SH-SY5Y (cell line): ENCODE data around the gene SLC39A2.

ENCODE experiments used
- GATA2 ChIP-seq: IDR thresholded peaks from 2 replicates; pipeline ENCODE4 v1.6.1; 2011; ENCODE audit warnings: mild to moderate bottlenecking, low read depth, low read length
- GATA3 ChIP-seq: IDR thresholded peaks from 2 replicates; pipeline ENCODE4 v1.6.1; 2011; ENCODE audit warnings: low read depth, mild to moderate bottlenecking, low read length, moderate library complexity

Gene SLC39A2

GRCh38 chr14:21043974-21044618 is 45.0 kb downstream of the SLC39A2 start:
- TF ChIP-seq GATA3: peak; percentile 56; the same call in 1 of the 2 replicates
- peak; percentile 90 for TF ChIP-seq GATA2

- TF ChIP-seq GATA2: no peak
These were observed 48.3 kb downstream of the SLC39A2 start for GRCh38 chr14:21047378-21047781.

GRCh38 chr14:21048638-21049037 is 49.5 kb downstream of the SLC39A2 start:
- no peak for TF ChIP-seq GATA2
- no peak for TF ChIP-seq GATA3

- TF ChIP-seq GATA2 (no peak), GATA3 (no peak)
These were observed 50.2 kb downstream of the SLC39A2 start for GRCh38 chr14:21049271-21049673.

DNA sequence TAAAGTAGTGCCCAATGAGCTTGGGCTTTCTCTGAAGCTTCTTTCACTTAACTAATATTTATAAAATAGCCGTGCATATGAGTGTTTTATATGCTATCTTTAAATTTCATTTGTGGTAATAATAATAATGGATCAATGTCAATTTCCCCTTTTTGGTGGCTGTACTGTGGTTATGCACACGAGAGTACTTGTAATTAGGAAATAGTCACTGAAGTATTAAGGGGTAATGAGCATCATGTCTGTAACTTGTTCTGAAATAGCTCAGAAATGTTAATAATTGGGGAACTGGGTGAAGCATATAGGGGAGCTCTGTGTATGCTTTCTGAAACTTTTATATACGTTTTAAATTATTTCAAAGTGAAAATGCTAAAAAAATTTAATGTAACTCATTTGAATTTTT is 51.5 kb downstream of the SLC39A2 start:
- TF ChIP-seq GATA3: no peak
- no peak for TF ChIP-seq GATA2
